Erythroblast (primary cell): Measurements from ENCODE around the gene REM2.

ENCODE experiments used
- GATA1 ChIP-seq: IDR thresholded peaks from 2 replicates; pipeline ENCODE4 v1.6.1; 2011; ENCODE audit warnings: low read depth, mild to moderate bottlenecking, control low read depth, low read length, moderate library complexity
- POLR2A ChIP-seq: IDR thresholded peaks from 2 replicates; pipeline ENCODE4 v1.6.1; 2011; ENCODE audit warnings: mild to moderate bottlenecking, low read length

GRCh38 chr14:22886500-22887259 is 3.7 kb downstream of the REM2 start:
- TF ChIP-seq POLR2A (peak; percentile 64), GATA1 (no peak)
